GM21723 (cell line): ENCODE measurements around the gene RPL7A.
"Not testable (repeated sequence)": the region's sequence is repeated elsewhere in the genome, so short reads cannot be mapped to it uniquely, and the experiment has no call there.

Experiments used
- ATAC-seq: cut with Tn5 transposase; IDR thresholded peaks from one replicate; pipeline ENCODE4 v1.9.1; 2021; ENCODE audit warnings: mild to moderate bottlenecking, moderate library complexity; ENCODE audit not compliant: unreplicated experiment

The RPL7A gene

DNA sequence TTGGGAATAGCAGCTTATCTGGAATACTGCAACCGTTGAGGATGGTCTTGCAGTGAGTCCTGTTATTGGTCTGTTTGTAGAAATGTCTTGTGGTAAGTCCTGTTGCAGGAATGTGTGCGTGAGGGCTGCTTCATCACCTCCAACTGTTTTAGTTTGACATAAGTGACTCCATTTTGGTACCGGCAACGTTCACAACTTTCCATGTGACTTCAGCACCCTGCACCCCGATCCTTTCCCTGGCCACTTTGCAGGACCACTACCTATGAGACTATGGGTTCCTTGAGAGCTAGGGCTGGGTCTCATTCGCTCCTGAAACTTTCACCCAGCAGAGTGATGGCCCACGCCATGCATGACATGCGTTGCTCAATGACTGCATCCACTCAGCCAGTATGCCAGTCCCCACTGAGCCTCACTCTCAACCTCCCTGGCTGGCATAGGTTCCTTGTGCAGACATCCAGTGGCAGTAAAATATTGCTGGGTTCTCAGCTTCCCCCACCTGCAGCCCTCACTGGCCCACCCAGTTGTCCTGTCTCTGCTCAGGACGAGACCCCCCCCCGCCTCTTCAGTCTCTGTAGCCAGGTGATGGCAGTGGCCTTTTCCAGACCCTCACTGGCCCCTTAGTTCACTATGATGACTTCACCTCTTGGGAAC is 20.1 kb upstream of the RPL7A start:
- ATAC-seq, result no peak

GRCh38 chr9:133329306-133330156 is 18.5 kb upstream of the RPL7A start:
- not testable (repeated sequence) for ATAC-seq

- ATAC-seq, result no peak
These were observed 16.8 kb upstream of the RPL7A start for GRCh38 chr9:133331221-133331620.

DNA sequence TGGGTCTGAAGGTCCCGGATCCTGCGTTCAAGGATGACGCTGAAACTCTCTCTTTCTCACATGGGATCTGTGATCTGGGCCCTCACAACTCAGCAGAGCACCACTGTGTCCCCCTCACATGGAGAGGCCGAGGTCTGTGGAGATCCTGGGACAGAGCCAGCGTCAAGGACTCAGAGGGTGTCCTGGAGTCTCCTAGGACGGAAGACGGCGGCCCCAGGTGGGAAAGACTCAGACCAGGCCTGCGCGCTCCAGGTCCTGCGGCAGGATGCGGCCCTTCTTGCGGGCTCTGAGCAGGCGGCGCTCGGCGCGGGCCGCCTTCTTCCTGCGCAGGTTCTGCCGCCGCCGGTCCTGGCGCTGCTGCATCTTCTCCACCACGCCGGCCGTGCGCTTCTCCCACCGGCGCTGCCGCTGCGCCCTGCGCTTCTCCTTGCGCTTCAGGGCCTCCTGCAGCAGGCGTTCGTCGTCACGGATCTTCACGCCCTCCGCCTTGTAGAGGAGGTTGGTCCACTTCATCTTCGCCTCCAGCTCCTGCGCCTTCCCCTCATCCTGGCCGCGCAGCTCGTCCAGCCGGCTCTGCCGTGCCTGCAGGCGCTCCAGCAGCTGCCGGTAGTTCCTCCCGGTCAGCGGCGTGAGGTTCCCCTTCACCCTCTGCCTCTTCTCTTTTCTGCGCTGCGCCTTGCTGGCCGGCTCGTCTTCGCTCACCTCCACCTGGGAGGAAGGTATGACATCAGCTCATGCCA is 16.2 kb upstream of the RPL7A start:
- ATAC-seq, result no peak

- ATAC-seq, result no peak
These were observed 15.7 kb upstream of the RPL7A start for GRCh38 chr9:133332381-133332730.

- ATAC-seq, result no peak
These were observed 15.0 kb upstream of the RPL7A start for GRCh38 chr9:133333011-133333410.

DNA sequence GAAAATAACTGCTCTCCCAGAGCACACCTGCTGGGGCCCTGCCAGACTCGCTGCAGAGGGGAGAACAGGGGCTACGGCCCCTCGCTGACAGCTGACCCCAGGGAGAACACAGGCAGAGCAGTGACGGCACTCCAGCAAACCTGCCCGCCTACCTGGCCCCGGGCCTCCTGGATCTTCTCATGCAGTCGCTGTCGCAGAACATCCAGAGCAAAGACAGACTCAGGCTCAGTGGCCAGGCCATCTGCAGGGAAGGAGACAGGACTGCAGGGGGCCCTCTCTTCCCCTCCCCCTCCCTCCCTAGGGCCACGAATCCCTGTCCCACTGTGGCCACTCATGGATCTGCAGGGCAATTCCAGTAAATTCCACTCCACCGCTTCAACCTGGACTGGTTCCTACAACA is 14.5 kb upstream of the RPL7A start:
- ATAC-seq, result no peak

DNA sequence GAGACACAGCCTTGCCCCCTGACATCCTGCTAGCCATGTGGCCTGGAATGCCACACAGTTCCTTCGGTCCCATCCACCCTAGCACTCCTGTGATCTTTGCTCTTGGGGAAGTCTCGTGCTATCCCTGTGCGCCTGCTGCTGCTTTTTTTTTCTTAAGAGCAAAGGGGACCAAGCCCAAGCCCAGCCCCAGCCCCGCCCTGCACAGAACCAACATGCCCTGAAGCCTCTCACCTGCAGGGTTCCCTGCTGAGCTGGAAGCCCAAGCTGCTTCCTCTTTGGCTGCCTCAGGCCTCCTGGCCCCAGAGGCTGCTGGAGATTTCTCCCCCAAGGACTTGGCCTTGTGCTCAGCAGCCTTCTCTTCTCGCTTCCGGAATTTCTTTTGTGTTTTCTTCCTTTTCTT is 13.9 kb upstream of the RPL7A start:
- ATAC-seq, result no peak

- not testable (repeated sequence) for ATAC-seq
These were observed 13.1 kb upstream of the RPL7A start for GRCh38 chr9:133334888-133335287.

DNA sequence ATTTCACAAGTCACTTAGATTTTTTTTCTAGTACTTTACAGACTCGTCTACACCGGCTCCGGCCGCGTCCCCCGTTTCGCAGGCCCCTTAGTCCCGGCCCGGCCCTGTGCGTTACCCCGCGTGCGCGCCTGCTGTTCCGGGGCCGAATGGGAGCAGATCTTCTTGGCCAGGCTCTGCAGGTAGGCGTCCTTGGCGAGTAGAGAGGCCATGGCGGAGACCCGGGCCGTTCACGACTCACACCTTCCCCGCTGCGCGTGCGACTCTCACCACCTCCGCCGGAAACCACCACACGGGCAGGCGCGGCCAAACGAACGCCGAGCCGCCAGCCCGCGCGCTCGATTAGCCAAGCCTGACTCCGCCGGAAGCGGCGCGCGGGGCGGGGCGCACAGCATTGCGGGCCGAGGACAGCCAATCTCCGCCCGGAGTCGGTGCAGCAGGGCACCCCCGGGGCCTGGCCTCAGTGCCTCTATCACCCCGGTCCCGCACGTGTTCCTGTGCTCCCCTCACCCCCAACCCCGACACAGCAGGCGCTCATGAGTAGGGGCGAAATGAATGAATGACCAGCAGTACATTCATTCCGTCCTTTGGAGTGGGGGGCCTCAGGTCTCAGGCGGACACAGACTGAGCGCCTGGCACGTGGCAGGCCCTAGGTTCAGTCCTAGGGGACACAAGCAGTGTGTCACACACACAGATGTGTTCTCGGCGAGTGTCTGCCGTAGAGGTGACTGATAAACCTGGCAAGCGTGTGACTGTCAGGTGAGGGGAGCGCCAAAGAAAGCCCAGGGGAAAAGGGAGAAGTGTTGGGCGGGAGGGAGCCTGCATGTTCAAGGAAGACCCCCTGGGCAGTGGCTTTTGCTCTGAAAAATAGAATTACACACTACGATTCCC is 11.8 kb upstream of the RPL7A start, which contains the start of gene SURF6:
Gene SURF6, minus strand, starts transcription at position 265 of the 888 bp plus-strand sequence. Its CDS starts 56 bp downstream, at position 209.
- ATAC-seq, result peak; percentile 80

- ATAC-seq, result no peak
These were observed 8.4 kb upstream of the RPL7A start for GRCh38 chr9:133339641-133340040.

GRCh38 chr9:133340256-133340655 is 7.8 kb upstream of the RPL7A start:
- ATAC-seq, result no peak

- no peak for ATAC-seq
These were observed 7.1 kb upstream of the RPL7A start for GRCh38 chr9:133340916-133341315.

GRCh38 chr9:133341369-133342068 is 6.5 kb upstream of the RPL7A start:
- no peak for ATAC-seq

DNA sequence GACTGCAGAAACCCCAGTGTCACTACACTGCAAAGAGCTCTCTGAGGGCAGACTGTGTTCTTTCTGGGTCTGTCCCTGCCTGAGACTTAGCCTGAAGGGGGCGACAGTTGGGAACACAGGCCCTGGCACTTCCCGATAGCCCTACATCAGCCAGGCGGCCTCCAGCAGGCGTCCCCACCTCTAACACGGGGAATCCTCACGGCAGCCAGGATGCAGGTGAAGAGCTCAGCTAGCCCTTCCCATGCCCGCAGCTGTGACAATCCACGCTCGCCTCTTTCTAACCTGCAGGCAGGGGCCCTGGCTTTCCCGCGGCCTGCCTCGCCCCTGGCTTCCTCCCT is 6.0 kb upstream of the RPL7A start:
- no peak for ATAC-seq

DNA sequence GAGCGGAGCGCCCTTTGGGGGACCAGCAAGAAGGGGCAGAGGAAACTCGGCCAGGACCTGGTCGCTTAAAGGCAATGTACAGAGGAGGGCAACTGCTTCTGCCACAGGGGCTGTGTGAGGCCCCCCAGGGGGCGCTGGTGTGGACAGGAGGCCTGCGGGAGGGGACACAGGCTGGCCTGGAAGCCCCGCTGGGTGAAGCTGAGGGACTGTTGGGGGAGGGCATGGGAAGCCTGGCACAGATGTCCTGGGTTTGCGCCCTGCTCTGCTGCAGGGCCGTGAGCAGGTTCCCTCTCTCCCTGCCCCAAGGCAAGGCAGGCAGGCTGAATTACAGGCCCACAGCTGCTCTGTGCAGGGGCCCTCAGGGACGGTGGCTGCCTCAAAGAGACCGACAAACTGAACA is 5.4 kb upstream of the RPL7A start:
- ATAC-seq, result no peak

GRCh38 chr9:133344071-133344470 is 3.9 kb upstream of the RPL7A start:
- ATAC-seq, result no peak

- no peak for ATAC-seq
These were observed 3.0 kb upstream of the RPL7A start for GRCh38 chr9:133344979-133345378.

GRCh38 chr9:133345596-133345995 is 2.4 kb upstream of the RPL7A start:
- ATAC-seq, result no peak
